GM23338 (cell line): Measurements from ENCODE around the gene DNAAF5. TPM values are rescaled to one million over a fixed set of nuclear protein-coding genes. Genes with fewer than 3 reads are reported as not detected.

Experiments used
- ATAC-seq: fragments of 200-7000 bp; cut with Tn5 transposase; 3 replicates; pipeline ENCODE4 v1.9.1; 2020
- DNase-seq: peaks from one replicate; pipeline ENCODE4 v3.0.0-alpha.2; 2015; ENCODE audit warnings: low spot score
- H2AFZ ChIP-seq: fragments of 200-600 bp; sonication (generic); 2 replicates; pipeline ENCODE4 v1.8.0; 2016; ENCODE audit warnings: antibody characterized with exemption, mild to moderate bottlenecking, moderate library complexity
- H3F3A ChIP-seq: fragments of 200-600 bp; sonication (generic); replicated peaks from 2 replicates; pipeline ENCODE4 v1.8.0; 2017; ENCODE audit warnings: antibody characterized with exemption, mixed run types, low read depth
- H3K27ac ChIP-seq: fragments of 200-600 bp; sonication (generic); 2 replicates; pipeline ENCODE4 v1.6.1; 2016; ENCODE audit warnings: low read depth
- H3K27me3 ChIP-seq: fragments of 200-600 bp; sonication (generic); 2 replicates; pipeline ENCODE4 v1.8.0; 2016; ENCODE audit warnings: mild to moderate bottlenecking, mixed run types, moderate library complexity; ENCODE audit not compliant: insufficient read depth
- H3K36me3 ChIP-seq: fragments of 200-600 bp; sonication (generic); 2 replicates; pipeline ENCODE4 v1.8.0; 2016; ENCODE audit warnings: mild to moderate bottlenecking; ENCODE audit not compliant: insufficient read depth
- H3K4me1 ChIP-seq: fragments of 200-600 bp; sonication (generic); 2 replicates; pipeline ENCODE4 v1.8.0; 2016; ENCODE audit warnings: mild to moderate bottlenecking, moderate library complexity; ENCODE audit not compliant: insufficient read depth
- H3K4me2 ChIP-seq: fragments of 200-600 bp; sonication (generic); 2 replicates; pipeline ENCODE4 v1.7.1; 2017; ENCODE audit warnings: mixed run types
- H3K4me3 ChIP-seq: fragments of 200-600 bp; sonication (generic); 2 replicates; pipeline ENCODE4 v1.6.1; 2016; ENCODE audit warnings: mixed run types
- H3K79me2 ChIP-seq: fragments of 200-600 bp; sonication (generic); replicated peaks from 2 replicates; pipeline ENCODE4 v1.8.0; 2017; ENCODE audit warnings: mild to moderate bottlenecking; ENCODE audit not compliant: insufficient read depth
- H3K9me2 ChIP-seq: fragments of 200-600 bp; sonication (generic); 2 replicates; pipeline ENCODE4 v1.8.0; 2017; ENCODE audit not compliant: insufficient read depth
- H4K20me1 ChIP-seq: fragments of 200-600 bp; sonication (generic); replicated peaks from 2 replicates; pipeline ENCODE4 v1.8.0; 2017; ENCODE audit warnings: mild to moderate bottlenecking; ENCODE audit not compliant: insufficient read depth
- H3K27ac Mint-ChIP-seq: 2 replicates; pipeline ENCODE4 v1.8.0; 2020; ENCODE audit warnings: inconsistent platforms, mild to moderate bottlenecking, moderate library complexity, mixed read lengths
- H3K27me3 Mint-ChIP-seq: 3 replicates; pipeline ENCODE4 v1.8.0; 2022; ENCODE audit warnings: low read depth, mild to moderate bottlenecking, moderate library complexity, mixed read lengths, inconsistent platforms; ENCODE audit not compliant: insufficient read depth, poor library complexity
- H3K36me3 Mint-ChIP-seq: 3 replicates; pipeline ENCODE4 v1.8.0; 2021; ENCODE audit warnings: low read depth, mild to moderate bottlenecking, inconsistent platforms, moderate library complexity, mixed read lengths
- H3K4me1 Mint-ChIP-seq: 3 replicates; pipeline ENCODE4 v1.8.0; 2020; ENCODE audit warnings: mild to moderate bottlenecking, inconsistent platforms, mixed read lengths
- H3K4me3 Mint-ChIP-seq: 3 replicates; pipeline ENCODE4 v1.8.0; 2021; ENCODE audit warnings: moderate library complexity, mild to moderate bottlenecking, inconsistent platforms, mixed read lengths
- H3K9me3 Mint-ChIP-seq: 3 replicates; pipeline ENCODE4 v1.8.0; 2020; ENCODE audit warnings: moderate library complexity, mild to moderate bottlenecking, inconsistent platforms, mixed read lengths
- EZH2 ChIP-seq: fragments of 200-600 bp; sonication (generic); IDR thresholded peaks from one replicate; pipeline ENCODE4 v1.8.0; 2017; ENCODE audit warnings: antibody characterized with exemption, mild to moderate bottlenecking, low read depth; ENCODE audit not compliant: unreplicated experiment
- JUNB ChIP-seq: IDR thresholded peaks from one replicate; pipeline ENCODE4 v1.6.1; 2016; ENCODE audit warnings: antibody characterized with exemption; ENCODE audit not compliant: unreplicated experiment
- NANOG ChIP-seq: IDR thresholded peaks from 2 replicates; pipeline ENCODE4 v1.6.1; 2016; ENCODE audit warnings: antibody characterized with exemption, borderline replicate concordance
- polyA plus RNA-seq: library from polyadenylated mRNA; unstranded; fragments of >200 nt; fragmentation: Nextera tagmentation; extraction: Ambion mirVana; gene quantifications from 2 replicates; pipeline ENCODE4 v1.2.1, GENCODE V29; 2016
- total RNA-seq: library from RNA; depleted of rRNA; stranded (reverse); fragments of >200 nt; shearing (Covaris generic); gene quantifications from 2 replicates; pipeline ENCODE4 v1.2.3, GENCODE V29; 2014
- TF ChIP-seq, protein P1 (sequence below): fragments of 250-450 bp; sonication (Bioruptor Pico); IDR thresholded peaks from 2 replicates; pipeline ENCODE4 v1.5.0; 2020; ENCODE audit warnings: mild to moderate bottlenecking, moderate library complexity
- TF ChIP-seq, protein P2 (sequence below): IDR thresholded peaks from one replicate; pipeline ENCODE4 v1.6.1; 2018; ENCODE audit warnings: antibody characterized with exemption; ENCODE audit not compliant: unreplicated experiment

DNAAF5 gene
- total and polyA plus RNA-seq, 2 experiments from 2014 or later, result 20.4 to 86.7 TPM

GRCh38 chr7:744854-745430 lies 18.4 kb downstream of the DNAAF5 start (continued):
- TF ChIP-seq, protein P1, sequence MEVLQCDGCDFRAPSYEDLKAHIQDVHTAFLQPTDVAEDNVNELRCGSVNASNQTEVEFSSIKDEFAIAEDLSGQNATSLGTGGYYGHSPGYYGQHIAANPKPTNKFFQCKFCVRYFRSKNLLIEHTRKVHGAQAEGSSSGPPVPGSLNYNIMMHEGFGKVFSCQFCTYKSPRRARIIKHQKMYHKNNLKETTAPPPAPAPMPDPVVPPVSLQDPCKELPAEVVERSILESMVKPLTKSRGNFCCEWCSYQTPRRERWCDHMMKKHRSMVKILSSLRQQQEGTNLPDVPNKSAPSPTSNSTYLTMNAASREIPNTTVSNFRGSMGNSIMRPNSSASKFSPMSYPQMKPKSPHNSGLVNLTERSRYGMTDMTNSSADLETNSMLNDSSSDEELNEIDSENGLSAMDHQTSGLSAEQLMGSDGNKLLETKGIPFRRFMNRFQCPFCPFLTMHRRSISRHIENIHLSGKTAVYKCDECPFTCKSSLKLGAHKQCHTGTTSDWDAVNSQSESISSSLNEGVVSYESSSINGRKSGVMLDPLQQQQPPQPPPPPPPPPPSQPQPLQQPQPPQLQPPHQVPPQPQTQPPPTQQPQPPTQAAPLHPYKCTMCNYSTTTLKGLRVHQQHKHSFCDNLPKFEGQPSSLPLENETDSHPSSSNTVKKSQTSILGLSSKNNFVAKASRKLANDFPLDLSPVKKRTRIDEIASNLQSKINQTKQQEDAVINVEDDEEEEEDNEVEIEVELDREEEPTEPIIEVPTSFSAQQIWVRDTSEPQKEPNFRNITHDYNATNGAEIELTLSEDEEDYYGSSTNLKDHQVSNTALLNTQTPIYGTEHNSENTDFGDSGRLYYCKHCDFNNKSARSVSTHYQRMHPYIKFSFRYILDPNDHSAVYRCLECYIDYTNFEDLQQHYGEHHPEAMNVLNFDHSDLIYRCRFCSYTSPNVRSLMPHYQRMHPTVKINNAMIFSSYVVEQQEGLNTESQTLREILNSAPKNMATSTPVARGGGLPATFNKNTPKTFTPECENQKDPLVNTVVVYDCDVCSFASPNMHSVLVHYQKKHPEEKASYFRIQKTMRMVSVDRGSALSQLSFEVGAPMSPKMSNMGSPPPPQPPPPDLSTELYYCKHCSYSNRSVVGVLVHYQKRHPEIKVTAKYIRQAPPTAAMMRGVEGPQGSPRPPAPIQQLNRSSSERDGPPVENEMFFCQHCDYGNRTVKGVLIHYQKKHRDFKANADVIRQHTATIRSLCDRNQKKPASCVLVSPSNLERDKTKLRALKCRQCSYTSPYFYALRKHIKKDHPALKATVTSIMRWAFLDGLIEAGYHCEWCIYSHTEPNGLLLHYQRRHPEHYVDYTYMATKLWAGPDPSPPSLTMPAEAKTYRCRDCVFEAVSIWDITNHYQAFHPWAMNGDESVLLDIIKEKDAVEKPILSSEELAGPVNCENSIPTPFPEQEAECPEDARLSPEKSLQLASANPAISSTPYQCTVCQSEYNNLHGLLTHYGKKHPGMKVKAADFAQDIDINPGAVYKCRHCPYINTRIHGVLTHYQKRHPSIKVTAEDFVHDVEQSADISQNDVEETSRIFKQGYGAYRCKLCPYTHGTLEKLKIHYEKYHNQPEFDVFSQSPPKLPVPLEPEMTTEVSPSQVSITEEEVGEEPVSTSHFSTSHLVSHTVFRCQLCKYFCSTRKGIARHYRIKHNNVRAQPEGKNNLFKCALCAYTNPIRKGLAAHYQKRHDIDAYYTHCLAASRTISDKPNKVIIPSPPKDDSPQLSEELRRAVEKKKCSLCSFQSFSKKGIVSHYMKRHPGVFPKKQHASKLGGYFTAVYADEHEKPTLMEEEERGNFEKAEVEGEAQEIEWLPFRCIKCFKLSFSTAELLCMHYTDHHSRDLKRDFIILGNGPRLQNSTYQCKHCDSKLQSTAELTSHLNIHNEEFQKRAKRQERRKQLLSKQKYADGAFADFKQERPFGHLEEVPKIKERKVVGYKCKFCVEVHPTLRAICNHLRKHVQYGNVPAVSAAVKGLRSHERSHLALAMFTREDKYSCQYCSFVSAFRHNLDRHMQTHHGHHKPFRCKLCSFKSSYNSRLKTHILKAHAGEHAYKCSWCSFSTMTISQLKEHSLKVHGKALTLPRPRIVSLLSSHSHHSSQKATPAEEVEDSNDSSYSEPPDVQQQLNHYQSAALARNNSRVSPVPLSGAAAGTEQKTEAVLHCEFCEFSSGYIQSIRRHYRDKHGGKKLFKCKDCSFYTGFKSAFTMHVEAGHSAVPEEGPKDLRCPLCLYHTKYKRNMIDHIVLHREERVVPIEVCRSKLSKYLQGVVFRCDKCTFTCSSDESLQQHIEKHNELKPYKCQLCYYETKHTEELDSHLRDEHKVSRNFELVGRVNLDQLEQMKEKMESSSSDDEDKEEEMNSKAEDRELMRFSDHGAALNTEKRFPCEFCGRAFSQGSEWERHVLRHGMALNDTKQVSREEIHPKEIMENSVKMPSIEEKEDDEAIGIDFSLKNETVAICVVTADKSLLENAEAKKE, result no peak
- TF ChIP-seq, protein P2, sequence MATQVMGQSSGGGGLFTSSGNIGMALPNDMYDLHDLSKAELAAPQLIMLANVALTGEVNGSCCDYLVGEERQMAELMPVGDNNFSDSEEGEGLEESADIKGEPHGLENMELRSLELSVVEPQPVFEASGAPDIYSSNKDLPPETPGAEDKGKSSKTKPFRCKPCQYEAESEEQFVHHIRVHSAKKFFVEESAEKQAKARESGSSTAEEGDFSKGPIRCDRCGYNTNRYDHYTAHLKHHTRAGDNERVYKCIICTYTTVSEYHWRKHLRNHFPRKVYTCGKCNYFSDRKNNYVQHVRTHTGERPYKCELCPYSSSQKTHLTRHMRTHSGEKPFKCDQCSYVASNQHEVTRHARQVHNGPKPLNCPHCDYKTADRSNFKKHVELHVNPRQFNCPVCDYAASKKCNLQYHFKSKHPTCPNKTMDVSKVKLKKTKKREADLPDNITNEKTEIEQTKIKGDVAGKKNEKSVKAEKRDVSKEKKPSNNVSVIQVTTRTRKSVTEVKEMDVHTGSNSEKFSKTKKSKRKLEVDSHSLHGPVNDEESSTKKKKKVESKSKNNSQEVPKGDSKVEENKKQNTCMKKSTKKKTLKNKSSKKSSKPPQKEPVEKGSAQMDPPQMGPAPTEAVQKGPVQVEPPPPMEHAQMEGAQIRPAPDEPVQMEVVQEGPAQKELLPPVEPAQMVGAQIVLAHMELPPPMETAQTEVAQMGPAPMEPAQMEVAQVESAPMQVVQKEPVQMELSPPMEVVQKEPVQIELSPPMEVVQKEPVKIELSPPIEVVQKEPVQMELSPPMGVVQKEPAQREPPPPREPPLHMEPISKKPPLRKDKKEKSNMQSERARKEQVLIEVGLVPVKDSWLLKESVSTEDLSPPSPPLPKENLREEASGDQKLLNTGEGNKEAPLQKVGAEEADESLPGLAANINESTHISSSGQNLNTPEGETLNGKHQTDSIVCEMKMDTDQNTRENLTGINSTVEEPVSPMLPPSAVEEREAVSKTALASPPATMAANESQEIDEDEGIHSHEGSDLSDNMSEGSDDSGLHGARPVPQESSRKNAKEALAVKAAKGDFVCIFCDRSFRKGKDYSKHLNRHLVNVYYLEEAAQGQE, result no peak
- TF ChIP-seq NANOG, result no peak

GRCh38 chr7:745431-746154 lies 19.1 kb downstream of the DNAAF5 start:
- Mint-ChIP-seq H3K27ac (no peak overlapping the region), H3K4me1 (no peaks in the 10 kb centered on the region), H3K9me3 (no peaks in the 10 kb centered on the region; the same call in 1 of the 3 replicates), H3K36me3 (peaks cover 50% of the 10 kb centered on the region), H3K4me3 (no peak overlapping the region), H3K27me3 (peaks cover 5% of the 10 kb centered on the region)
- Histone ChIP-seq H3K4me1 (no peaks in the 10 kb centered on the region), H3F3A (peaks cover 10% of the 10 kb centered on the region), H3K27ac (no peak overlapping the region), H3K4me2 (no peak overlapping the region), H3K36me3 (no peaks in the 10 kb centered on the region), H3K79me2 (peaks cover 11% of the 10 kb centered on the region), H3K27me3 (no peaks in the 10 kb centered on the region), H3K4me3 (no peak overlapping the region), H4K20me1 (peaks cover 3% of the 10 kb centered on the region; the same call in 1 of the 2 replicates), H3K9me2 (no peaks in the 10 kb centered on the region), H2AFZ (no peak overlapping the region)
- TF ChIP-seq JUNB, result no peak
- no peak for TF ChIP-seq EZH2
- DNase-seq (no peak), ATAC-seq (no peak)
